Fibroblast of mammary gland (primary cell): ENCODE data around the gene CTNND2.

Experiments used
- DNase-seq: peaks from one replicate; pipeline ENCODE4 v3.0.0-alpha.2; 2010; ENCODE audit warnings: low read depth
- H3K4me3 ChIP-seq: 2 replicates; pipeline ENCODE4 v1.5.1; 2011; ENCODE audit warnings: low read depth, mild to moderate bottlenecking, low read length, moderate library complexity; ENCODE audit not compliant: control insufficient read depth
- CTCF ChIP-seq: conservative IDR thresholded peaks from 2 replicates; pipeline ENCODE4 v1.5.1; 2011; ENCODE audit warnings: low read depth, low read length, inconsistent platforms; ENCODE audit not compliant: control insufficient read depth, insufficient read depth

The CTNND2 gene

DNA sequence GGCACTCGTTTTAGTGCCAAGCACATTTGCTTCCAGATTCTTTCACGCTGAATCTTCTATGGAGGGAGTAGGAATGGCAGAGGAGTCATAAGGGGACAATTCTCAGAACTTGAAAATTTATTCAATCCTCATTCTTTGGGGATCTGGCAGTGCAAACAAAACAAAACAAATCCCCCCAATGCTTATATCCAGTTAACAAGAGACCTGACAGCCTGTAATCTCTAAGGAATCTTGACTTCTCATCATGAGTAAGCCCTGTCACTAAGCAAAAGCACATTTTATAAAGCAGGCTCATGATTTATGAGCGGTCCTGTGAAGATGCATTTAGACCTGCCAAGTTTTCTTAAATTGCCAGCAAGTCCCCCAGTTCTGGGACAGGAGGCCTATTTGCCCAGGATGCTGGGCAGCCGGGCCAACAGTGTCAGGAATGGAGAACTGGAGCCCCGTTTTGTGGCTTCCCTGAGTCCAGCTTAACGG is 513.9 kb downstream of the CTNND2 start:
- H3K4me3 ChIP-seq: no peak overlapping the region
- DNase-seq: peak; percentile 78
- no peak for TF ChIP-seq CTCF

- DNase-seq: no peak
- TF ChIP-seq CTCF: no peak
- H3K4me3 ChIP-seq: no peak overlapping the region
These were observed 516.9 kb downstream of the CTNND2 start for GRCh38 chr5:11387382-11387781.

- no peak for DNase-seq
- no peak overlapping the region for H3K4me3 ChIP-seq
- TF ChIP-seq CTCF: no peak
These were observed 517.8 kb downstream of the CTNND2 start for GRCh38 chr5:11386398-11386797.

GRCh38 chr5:11385901-11386293 is 518.3 kb downstream of the CTNND2 start:
- no peak overlapping the region for H3K4me3 ChIP-seq
- no peak for TF ChIP-seq CTCF
- no peak for DNase-seq

GRCh38 chr5:11385251-11385900 is 518.9 kb downstream of the CTNND2 start:
- peak overlapping the region; percentile 31 for H3K4me3 ChIP-seq
- no peak for TF ChIP-seq CTCF
- DNase-seq: peak; percentile 11

DNA sequence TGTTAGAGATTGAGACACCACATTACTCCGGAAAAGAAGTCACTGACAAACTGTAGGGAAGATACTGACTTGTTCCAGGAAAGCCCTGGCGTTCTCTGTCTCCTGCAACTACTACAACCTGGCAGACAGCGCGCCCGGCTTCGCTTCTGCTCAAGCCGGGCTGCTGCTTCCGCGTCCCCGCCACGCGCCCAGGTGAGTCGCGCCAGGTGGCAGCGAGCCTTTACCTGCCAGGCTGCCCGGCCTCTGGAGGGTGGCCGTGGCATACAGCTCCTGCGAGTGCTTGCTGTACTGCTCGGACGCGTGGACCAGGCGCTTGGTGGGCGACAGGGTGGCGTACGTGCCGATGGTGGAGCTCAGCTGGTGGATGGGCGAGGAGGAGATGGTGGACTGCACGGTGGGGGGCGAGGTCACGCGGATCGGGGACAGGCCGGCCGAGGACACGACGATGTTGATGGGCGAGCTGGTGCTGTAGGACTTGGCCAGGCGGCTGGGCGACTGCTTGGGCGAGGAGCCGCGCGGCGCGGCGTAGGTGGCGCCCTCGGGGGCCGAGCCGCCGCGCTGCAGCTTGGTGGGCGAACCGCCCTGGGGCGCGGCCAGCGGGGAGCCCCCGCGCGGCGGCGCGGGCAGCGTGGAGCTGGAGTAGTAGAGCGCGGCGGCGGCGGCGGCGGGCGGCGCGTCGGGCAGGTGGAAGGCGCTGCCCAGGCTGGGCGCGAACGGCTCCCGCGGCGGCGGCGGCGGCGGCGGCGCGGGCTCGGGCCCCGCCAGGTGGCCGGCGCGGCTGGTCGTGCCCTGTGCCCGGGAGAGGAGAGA is 519.6 kb downstream of the CTNND2 start:
- no peak for DNase-seq
- H3K4me3 ChIP-seq: peak overlapping the region; percentile 6
- TF ChIP-seq CTCF: no peak
